Mucosa of stomach (tissue), 1 donor: Measurements from ENCODE around the gene CC2D1A.

Source experiments
- H3K27me3 ChIP-seq: one replicate; pipeline ENCODE4 v1.7.0; 2013; ENCODE audit warnings: mild to moderate bottlenecking, low read length; ENCODE audit not compliant: control insufficient read depth, insufficient read depth
- H3K36me3 ChIP-seq: one replicate; pipeline ENCODE4 v1.7.0; 2013; ENCODE audit warnings: low read length; ENCODE audit not compliant: control insufficient read depth, insufficient read depth
- H3K4me1 ChIP-seq: one replicate; pipeline ENCODE4 v1.7.0; 2013; ENCODE audit warnings: mild to moderate bottlenecking, low read length; ENCODE audit not compliant: control insufficient read depth, insufficient read depth
- H3K4me3 ChIP-seq: one replicate; pipeline ENCODE4 v1.7.0; 2013; ENCODE audit warnings: low read length
- H3K9ac ChIP-seq: one replicate; pipeline ENCODE4 v1.7.0; 2013; ENCODE audit warnings: mild to moderate bottlenecking, low read length, moderate library complexity
- H3K9me3 ChIP-seq: one replicate; pipeline ENCODE4 v1.7.0; 2013; ENCODE audit warnings: mild to moderate bottlenecking, low read length, moderate library complexity; ENCODE audit not compliant: control insufficient read depth
- donor health status: Pancreatic carcinoma.

Gene CC2D1A

GRCh38 chr19:13868663-13869062 is 37.3 kb upstream of the CC2D1A start:
- no peak overlapping the region for H3K9ac ChIP-seq

GRCh38 chr19:13869281-13869680 is 36.7 kb upstream of the CC2D1A start:
- Histone ChIP-seq H3K4me1 (peaks cover 22% of the 10 kb centered on the region), H3K9me3 (no peaks in the 10 kb centered on the region)

More at GRCh38 chr19:13868663-13869062, 37.3 kb upstream of the CC2D1A start:
- peaks cover 22% of the 10 kb centered on the region for H3K27me3 ChIP-seq
- H3K9me3 ChIP-seq = no peaks in the 10 kb centered on the region
- H3K36me3 ChIP-seq = no peaks in the 10 kb centered on the region
- peaks cover 22% of the 10 kb centered on the region for H3K4me1 ChIP-seq
- H3K4me3 ChIP-seq = no peak overlapping the region

GRCh38 chr19:13870873-13871272 is 35.1 kb upstream of the CC2D1A start:
- H3K9ac ChIP-seq = no peak overlapping the region
- H3K4me1 ChIP-seq = peaks cover 17% of the 10 kb centered on the region
- H3K9me3 ChIP-seq = no peaks in the 10 kb centered on the region
- no peak overlapping the region for H3K4me3 ChIP-seq
- H3K27me3 ChIP-seq = peaks cover 12% of the 10 kb centered on the region
- H3K36me3 ChIP-seq = no peaks in the 10 kb centered on the region

More at GRCh38 chr19:13869281-13869680, 36.7 kb upstream of the CC2D1A start:
- no peak overlapping the region for H3K4me3 ChIP-seq
- H3K36me3 ChIP-seq = no peaks in the 10 kb centered on the region
- H3K9ac ChIP-seq = no peak overlapping the region
- H3K27me3 ChIP-seq = peaks cover 20% of the 10 kb centered on the region

DNA sequence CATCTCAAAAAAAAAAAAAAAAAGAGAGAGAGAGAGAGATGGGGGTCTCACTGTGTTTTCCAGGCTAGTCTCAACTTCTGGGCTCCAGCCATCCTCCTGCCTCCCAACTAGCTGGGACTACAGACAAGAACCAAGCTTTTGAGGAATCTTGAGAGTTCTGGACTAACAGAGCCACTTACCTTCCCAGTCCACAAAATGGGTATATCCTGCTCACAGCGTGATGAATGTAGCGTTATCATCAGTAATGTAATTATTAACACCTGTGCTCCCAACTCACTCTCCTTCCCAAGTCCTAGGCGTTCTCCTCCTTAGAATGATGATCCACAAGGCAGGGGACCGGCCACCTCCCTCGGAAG is 33.7 kb upstream of the CC2D1A start:
- H3K27me3 ChIP-seq = peaks cover 3% of the 10 kb centered on the region
- H3K4me1 ChIP-seq = peaks cover 11% of the 10 kb centered on the region
- H3K9ac ChIP-seq = peak overlapping the region; percentile 59
- H3K36me3 ChIP-seq = no peaks in the 10 kb centered on the region
- H3K4me3 ChIP-seq = no peak overlapping the region
- H3K9me3 ChIP-seq = no peaks in the 10 kb centered on the region

DNA sequence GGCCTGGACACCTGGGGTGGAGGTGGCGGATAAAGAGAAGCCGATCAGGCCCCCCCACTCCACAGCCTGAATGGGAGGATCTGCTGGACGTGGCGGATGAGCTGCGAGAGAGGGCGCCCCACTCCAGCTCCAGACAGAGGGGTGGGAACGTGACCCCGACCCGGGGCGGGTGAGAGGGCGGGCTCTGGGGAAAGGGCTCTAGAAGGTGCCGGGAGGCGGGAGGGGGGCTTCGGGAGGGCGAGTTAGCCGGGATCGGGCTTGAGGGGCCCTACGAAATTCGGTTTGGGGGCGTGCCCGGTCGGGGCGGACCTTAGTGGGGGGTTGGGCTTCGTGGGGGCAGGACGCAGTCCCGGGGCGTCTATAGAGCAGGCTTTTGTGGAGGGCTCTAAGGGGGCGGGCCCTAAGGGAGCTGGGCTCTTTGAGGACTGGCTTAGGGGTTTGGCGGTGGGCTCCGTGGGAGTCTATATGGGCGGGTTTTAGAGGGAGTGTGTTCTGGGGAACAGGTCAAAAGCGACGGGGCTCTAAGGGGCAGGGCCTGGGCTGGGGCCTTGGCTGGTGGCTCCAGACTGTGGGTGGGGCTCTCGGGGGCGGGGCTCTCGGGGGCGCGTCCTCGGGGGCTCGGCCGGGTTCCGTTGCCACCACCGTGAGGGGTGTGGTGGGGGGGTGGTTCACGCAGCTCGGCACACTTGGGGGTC is 33.2 kb upstream of the CC2D1A start:
- no peaks in the 10 kb centered on the region for H3K36me3 ChIP-seq
- H3K27me3 ChIP-seq = peaks cover 3% of the 10 kb centered on the region
- H3K9ac ChIP-seq = peak overlapping the region; percentile 59
- peaks cover 11% of the 10 kb centered on the region for H3K4me1 ChIP-seq
- no peak overlapping the region for H3K4me3 ChIP-seq
- no peaks in the 10 kb centered on the region for H3K9me3 ChIP-seq

GRCh38 chr19:13873834-13874515 is 32.0 kb upstream of the CC2D1A start:
- peaks cover 11% of the 10 kb centered on the region for H3K4me1 ChIP-seq
- H3K9ac ChIP-seq = no peak overlapping the region
- no peaks in the 10 kb centered on the region for H3K36me3 ChIP-seq
- H3K27me3 ChIP-seq = peaks cover 3% of the 10 kb centered on the region
- H3K9me3 ChIP-seq = no peaks in the 10 kb centered on the region
- no peak overlapping the region for H3K4me3 ChIP-seq

DNA sequence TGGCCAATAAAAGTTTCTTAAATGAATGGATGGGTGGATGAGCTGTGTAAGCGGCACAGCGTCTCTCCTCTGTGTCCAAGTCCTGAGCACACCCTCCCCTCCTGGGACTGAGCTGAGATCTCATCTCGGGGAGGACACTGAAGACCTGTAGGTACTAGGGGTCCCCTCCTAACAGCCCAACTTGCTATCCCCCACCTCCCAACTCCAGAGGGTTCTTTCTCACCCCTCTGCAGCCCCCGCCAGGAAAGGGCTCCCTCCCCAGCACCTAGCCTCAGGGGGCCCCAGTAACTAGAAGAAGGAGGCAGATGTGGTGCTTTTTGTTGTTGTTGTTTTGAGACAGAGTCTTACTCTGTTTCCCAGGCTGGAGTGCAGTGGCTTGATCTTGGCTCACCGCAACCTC is 30.2 kb upstream of the CC2D1A start:
- no peaks in the 10 kb centered on the region for H3K9me3 ChIP-seq
- peaks cover 21% of the 10 kb centered on the region for H3K4me1 ChIP-seq
- peaks cover 3% of the 10 kb centered on the region for H3K27me3 ChIP-seq
- no peak overlapping the region for H3K9ac ChIP-seq
- no peaks in the 10 kb centered on the region for H3K36me3 ChIP-seq
- H3K4me3 ChIP-seq = no peak overlapping the region

- H3K4me3 ChIP-seq = no peak within 1 kb of the TSS
- H3K27me3 ChIP-seq = peaks cover 3% of the 10 kb centered on the region
- H3K4me1 ChIP-seq = peaks cover 31% of the 10 kb centered on the region
- no peaks in the 10 kb centered on the region for H3K9me3 ChIP-seq
- H3K36me3 ChIP-seq = no peaks in the 10 kb centered on the region
- H3K9ac ChIP-seq = no peak within 1 kb of the TSS
Observed at GRCh38 chr19:13876834-13877233, 29.2 kb upstream of the CC2D1A start, which contains the start of gene NANOS3. Gene NANOS3 (plus strand): TSS chr19:13877134. CDS start chr19:13877249, 115 bp downstream.

DNA sequence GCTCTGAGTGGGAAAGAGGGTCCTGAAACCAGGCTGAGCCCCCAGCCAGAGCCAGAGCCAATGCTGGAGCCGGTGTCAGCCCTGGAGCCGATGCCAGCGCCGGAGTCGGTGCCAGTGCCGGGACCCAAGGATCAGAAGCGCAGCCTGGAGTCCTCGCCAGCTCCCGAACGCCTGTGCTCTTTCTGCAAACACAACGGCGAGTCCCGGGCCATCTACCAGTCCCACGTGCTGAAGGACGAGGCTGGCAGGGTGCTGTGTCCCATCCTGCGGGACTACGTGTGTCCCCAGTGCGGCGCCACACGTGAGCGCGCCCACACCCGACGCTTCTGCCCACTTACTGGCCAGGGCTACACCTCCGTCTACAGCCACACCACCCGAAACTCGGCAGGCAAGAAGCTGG is 28.7 kb upstream of the CC2D1A start:
- no peak overlapping the region for H3K9ac ChIP-seq
- no peaks in the 10 kb centered on the region for H3K9me3 ChIP-seq
- peaks cover 3% of the 10 kb centered on the region for H3K27me3 ChIP-seq
- no peak overlapping the region for H3K4me3 ChIP-seq
- peaks cover 36% of the 10 kb centered on the region for H3K4me1 ChIP-seq
- no peaks in the 10 kb centered on the region for H3K36me3 ChIP-seq

GRCh38 chr19:13880059-13881043 is 25.6 kb upstream of the CC2D1A start:
- H3K9ac ChIP-seq = peak overlapping the region; percentile 77
- no peaks in the 10 kb centered on the region for H3K9me3 ChIP-seq
- H3K27me3 ChIP-seq = no peaks in the 10 kb centered on the region
- H3K4me1 ChIP-seq = peaks cover 50% of the 10 kb centered on the region
- H3K36me3 ChIP-seq = no peaks in the 10 kb centered on the region
- H3K4me3 ChIP-seq = peak overlapping the region; percentile 22

GRCh38 chr19:13881251-13881691 is 24.7 kb upstream of the CC2D1A start:
- Histone ChIP-seq H3K9ac (peak overlapping the region; percentile 10), H3K9me3 (no peaks in the 10 kb centered on the region), H3K27me3 (no peaks in the 10 kb centered on the region), H3K4me1 (peaks cover 59% of the 10 kb centered on the region), H3K36me3 (no peaks in the 10 kb centered on the region), H3K4me3 (no peak overlapping the region)
